NCI-H1417 (cell line): ENCODE measurements around the gene HMOX1.
A peak's percentile ranks its signal among the peaks of the same experiment; 100 is the strongest.

Experiments used
- DNase-seq, 3 experiments: peaks; one replicate each; lab custom pipeline; 2025; lab: John Stamatoyannopoulos, UW

The HMOX1 gene

DNA sequence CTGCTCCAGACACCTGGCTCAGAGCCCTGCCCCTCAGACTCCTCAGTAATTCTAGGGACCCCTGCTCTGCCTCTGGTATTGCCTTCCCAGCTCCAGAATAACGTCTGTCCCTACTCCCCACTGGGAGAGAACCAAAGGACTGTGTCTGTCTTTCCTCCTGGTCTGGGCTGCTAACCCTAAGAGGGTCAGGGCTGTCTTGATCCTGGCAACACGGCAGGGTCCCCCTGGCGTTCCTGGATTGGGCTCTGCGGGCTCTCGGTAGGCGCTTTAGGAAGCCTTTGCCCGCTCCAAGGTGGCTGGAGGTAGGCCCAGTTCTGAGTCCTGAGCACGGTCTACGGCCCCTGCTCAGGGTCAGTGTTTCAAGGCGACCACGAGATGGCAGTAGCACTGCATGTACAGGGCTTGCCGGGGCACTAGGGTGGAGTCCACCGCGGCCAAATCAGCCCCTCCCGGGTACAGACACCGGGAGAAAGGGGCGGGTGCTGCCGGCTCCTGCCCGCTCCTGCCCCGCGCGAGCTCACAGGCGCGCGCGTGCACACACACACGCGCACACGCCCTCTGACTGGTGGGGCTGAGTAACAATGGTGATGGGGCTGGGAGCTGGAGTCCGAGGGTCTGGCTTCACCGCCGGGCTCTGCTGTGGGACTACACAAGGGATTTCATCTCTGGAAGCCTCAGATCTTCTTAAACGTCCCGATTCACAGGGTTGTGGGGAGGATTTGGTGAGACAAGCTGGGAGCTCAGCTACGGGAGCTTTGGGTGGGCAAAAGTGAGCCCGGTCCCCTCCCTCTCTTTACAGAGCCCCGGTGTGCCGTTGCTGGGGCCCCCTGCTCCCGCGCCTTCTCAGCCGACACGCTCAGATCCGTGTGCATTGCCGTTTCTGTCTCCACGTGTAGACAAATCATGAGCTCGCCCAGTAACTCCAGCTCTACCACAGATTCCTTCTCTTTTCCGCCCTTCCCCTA, 30.1 kb upstream of the HMOX1 start:
- peak; percentile 75 to 90 (median 76) for DNase-seq

DNA sequence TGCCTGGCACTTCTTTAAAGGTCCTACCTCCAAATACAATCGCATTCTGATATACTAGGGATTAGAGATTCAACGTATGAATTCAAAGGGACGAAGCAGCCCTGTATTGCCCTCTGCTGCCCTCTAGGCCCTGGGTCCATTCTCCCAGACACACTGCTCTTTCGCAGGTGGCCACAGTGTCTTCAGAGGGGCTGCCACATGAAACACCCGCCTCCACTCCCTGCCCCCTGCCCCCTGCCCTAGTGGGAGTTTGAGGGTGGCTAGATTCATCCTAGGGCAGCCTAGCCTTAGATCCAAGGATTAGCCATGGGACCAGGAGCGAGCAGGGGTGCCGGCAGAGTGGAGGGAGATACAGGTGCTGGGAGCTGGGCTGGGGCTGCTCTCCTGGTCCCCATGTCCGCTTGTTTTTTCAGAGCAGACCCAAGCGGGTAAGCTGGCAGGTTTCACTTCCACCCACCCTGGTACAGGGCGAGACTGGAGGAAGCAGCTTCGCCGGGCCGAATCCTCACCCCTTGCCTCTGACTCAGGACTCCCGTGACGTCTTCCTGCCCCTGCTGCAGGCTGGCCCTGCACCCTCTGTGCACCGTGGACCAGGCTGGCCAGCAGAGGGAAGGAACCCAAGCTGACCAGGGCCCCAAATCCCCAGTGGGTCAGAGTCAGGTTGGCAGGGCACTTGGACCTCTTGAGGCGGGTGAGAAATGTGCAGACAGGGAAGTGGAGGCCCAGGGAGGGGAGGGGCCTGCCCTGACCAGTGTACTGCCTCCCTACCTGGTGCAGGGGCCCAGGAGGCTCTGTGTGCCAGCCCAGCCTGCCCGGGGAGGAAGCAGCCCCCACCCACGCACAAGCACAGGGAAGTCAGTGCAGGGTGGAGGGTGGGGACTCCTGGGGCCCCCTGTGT, 28.4 kb upstream of the HMOX1 start:
- DNase-seq, result no peak

- DNase-seq, result no peak
These were observed 27.6 kb upstream of the HMOX1 start for GRCh38 chr22:35353318-35353717.

DNA sequence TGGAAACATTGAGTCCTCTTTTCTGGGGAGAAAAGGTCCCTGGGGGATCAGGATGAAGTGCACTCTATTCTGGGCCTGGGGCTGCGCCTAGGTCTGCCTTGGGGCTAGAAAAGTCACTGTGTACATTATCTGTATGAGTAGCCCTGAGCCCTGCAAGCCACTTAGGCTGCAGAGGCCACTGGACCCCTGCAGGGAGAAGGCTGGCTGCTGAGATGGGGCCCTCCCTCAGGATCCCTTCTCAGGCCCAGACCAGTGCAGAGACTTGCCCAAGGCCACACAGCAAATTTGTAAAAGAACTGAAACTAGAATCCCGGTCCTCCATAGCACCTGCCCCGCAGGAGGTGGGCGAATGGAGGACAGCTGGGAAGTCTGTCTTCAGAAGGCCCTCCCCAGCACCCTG, 26.8 kb upstream of the HMOX1 start:
- no peak for DNase-seq

GRCh38 chr22:35357883-35358621, 22.8 kb upstream of the HMOX1 start:
- DNase-seq, result no peak

GRCh38 chr22:35359380-35360065, 21.4 kb upstream of the HMOX1 start:
- no peak for DNase-seq

DNA sequence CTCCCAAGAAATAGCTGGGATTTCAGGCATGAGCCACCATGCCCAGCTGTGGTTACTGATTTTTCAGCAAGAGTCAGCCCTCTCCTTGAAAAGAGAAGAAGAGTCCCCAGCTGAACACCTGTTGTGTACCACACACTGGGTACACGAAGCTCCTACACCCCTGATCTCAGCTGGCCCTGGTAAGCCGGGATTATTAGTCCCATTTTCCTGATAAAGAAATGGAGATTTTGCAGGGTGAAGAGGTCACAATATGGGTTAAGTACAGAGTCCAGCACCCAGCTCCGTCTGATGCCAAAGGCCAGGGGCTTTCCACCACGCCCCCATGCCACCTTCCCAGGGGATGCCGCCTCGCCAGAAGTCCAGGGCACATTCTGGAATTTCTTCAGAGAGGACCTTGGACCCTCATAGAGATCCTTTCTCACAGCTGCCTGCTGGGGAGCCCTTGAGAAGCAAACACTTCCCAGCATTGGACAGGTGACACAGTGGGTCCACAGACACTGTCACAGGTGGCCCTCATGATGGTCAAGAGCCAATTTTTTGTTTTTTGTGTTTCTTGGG, 19.8 kb upstream of the HMOX1 start:
- DNase-seq, result no peak

GRCh38 chr22:35363566-35364086, 17.3 kb upstream of the HMOX1 start:
- DNase-seq, result no peak

DNA sequence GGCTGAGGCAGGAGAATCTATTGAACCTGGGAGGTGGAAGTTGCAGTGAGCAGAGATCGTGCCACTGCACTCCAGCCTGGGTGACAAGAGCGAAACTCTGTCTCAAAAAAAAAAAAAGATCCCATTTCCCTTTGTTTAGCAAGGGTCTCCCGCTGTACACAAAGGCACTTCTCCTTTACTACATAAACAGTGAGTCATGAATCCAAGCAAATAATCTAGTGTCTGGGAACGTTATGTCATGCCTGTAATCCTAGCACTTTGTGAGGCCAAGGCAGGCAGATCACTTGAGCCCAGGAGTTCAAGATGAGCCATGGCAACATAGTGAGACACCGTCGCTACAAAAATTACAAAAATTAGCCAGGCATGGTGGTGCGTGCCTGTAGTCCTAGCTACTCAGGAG, 16.7 kb upstream of the HMOX1 start:
- DNase-seq, result peak in 1 of 3 experiments; percentile 43

DNA sequence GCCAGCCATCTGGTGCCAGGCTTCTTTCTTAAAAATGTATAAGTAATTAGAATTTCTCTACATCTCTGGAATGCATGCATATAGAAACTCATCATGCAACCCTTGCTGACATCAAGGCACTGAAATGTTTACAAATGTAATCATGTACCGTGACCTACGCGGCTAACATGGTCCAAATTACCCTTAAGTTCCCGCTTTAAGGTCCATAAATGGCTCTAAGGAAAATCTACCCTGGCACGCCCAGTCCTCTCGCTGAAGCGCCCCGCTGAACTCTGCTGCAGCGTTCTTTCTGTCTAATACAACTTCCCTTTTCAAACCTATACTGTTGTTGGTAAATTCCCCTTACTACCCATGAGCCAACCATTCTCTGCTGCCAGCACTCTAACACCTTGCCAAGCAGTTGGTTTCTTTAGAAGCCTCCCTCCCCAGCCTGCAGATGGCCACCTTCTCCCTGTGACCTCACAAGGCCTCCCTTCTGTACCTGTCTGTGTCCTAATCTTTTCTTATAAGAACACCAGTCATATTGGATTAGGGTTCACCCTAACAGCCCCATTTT, 13.5 kb upstream of the HMOX1 start:
- DNase-seq, result no peak

DNA sequence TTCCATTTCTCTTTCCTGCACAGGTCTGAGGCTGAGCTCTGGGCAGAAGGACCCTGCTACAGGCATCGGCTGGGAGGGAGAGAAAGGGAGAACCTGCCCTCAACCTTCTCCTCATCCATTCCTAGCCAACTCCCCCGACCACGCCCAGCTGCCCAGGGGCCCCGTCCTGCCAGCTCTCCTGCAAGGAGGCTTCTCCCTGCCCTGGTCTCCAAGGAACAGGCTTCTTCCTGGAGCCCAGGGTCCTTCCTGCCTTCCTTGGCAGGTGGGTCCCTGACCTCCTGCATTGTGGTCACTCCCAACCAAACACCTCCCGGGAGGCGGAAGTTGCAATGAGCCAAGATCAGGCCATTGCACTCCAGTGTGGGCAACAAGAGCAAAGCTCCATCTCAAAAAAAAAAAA, 12.5 kb upstream of the HMOX1 start:
- no peak for DNase-seq

DNA sequence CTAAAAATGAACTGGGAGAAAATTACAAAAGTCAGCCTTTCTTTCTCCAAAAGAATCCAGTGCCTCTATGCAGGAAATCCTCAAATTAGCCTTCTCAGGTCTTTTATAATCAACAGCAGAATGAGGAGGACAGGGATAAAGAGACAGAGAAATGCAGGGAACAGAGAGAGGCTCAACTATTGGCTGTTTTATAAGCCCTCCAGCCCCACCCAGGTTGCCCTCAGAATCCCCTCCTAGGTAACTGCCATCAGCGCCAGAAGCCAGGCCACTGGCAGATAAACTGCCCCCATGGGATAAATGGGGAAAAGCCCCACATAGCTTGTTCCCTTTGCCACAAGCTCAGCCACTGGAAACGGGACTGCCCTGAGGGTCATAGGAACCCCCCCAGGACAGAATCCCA, 10.9 kb upstream of the HMOX1 start:
- DNase-seq, result no peak

- no peak for DNase-seq
These were observed 7.1 kb upstream of the HMOX1 start for GRCh38 chr22:35373781-35374180.

DNA sequence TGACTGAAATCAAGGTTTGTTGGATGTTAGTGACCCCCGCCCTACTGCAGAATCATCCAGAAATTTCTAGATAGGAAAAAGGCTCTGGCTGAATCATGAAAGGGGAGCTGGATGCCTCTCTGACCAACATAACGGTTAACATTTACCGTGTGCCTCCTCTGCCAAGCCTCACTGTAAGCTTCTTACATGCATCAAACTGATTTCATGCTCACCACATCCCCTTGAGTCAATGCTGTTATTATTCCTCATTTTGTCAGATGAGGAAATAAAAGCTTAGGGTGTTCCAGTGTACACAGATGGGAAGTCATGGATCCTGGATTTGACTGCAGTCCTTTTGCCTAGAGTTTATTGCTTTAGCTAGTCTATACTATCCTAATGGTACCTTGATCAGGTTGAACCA, 5.9 kb upstream of the HMOX1 start:
- no peak for DNase-seq

DNA sequence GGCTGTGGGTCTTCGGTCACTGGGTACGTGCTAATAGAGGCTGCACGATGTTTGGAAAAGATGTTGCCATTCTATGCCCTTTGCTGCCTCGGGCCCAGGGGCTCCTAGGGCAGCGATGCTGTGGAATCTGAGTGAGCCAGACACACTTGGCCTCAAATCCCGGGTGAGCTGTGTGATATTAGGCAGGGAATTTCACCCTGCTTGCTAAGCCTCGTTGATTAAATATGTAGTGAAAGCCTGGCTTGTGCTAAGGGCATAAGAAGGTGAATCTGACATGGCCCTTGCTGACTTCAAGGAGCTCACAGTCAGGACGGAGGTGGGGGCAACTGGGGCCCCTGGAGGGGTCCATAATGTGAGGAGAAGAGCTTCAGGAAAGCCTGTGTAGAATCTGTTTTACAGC, 5.4 kb upstream of the HMOX1 start:
- DNase-seq, result no peak

DNA sequence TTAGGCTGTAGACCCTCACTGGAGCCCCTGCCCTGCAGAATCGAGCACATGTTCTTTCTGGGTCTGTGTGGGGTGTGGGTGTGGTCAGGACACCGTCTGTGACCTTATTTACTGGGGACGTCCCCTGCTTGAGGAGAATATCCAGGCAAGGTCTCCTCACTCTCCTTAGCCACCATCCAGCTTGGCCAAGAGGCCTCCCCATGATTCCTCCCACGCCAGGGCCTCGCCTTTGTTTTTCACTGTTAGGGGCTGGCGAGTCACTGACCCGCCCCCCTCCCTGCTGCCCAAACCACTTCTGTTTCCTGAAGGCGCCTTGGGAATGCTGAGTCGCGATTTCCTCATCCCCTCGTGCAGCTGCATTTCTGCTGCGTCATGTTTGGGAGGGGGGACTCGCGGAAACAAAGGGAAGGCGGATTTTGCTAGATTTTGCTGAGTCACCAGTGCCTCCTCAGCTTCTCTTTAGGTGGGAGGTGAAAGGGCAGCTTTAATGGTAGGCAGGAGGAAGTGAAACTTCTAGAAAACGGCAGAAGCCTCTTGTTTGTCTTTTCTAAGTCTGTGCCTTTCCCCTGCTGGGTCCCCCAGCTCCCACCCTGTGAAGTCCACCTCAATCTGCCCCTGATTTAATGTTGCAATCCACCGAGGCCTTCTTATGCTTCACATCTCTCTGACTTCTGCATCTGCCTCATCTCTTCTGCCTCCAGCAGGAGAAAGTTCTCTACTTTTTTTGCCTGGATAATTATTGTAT, 4.0 kb upstream of the HMOX1 start:
- peak; percentile 22 to 70 (median 43) for DNase-seq

- no peak for DNase-seq
These were observed 3.2 kb upstream of the HMOX1 start for GRCh38 chr22:35377735-35378134.

DNA sequence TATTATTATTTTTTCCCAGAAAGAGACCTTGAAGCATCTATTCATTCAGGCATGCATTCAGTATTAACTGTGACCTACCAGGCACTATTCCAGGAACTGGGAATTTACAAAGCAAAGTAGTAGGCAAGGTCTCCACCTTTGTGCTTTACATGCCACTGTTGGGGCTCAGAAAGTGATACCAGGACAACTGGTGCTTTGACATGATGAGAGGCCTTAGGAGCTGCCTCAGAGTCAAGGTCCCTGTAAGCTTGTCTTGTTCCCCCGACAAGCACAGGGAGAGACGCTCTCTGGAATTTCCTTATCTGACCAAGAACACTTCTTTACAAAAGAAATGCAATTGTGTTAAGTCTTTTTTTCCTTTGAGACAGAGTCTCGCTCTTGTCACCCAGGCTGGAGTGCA, 2.3 kb upstream of the HMOX1 start:
- DNase-seq, result no peak

DNA sequence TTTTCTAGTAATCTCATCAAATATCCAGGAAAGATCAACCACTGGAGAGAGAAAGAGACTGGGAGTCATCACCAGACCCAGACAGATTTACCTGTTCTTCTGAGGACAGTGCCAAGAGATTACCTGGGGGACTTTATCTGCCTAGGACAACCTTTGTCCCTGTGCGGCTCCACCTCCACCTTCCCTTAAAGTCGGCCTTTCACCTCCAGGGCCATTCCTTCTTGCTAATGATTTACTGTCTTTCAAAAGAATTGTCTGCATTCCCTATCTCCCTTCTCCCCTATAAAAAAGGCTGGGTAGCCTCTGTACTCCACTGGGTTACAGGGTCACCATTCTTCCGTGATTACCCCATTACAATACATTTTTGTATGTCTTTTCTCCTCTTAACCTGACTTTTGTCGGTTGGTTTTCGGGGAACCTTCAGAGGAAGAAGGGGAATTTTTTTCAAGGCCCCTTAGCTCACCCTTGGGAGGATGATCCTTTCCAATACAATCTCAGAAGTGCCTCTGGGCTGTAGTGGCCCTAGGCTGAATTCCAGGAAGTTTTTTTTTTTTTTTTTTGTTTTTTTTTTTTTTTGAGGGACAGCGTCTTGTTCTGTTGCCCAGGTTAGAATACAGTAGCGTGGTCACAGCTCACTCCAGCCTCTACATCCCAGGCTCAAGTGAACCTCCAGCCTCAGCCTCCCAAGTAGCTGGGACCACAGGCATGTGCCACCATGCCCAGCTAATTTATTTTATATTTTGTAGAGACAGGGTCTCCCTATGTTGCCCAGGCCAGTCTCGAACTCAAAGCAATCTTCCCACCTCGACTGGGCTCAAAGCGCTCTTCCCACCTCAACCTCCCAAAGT, 1.5 kb upstream of the HMOX1 start:
- no peak for DNase-seq
